ENCODE results near the gene TYMP. TPM values are rescaled to one million over a fixed set of nuclear protein-coding genes. Genes with fewer than 3 reads are reported as not detected.
"Not testable (repeated sequence)": the region's sequence is repeated elsewhere in the genome, so short reads cannot be mapped to it uniquely, and the experiment has no call there.

Gene TYMP
- total RNA-seq, 4 donors from 2014 or later, result 4.4 to 21.5 (median 15.6) TPM

- no peak overlapping the region for H3K27ac ChIP-seq
- H3K36me3 ChIP-seq, result no peaks in the 10 kb centered on the region
- no peak for DNase-seq
- peaks cover under 1 to 2% of the 10 kb centered on the region in 2 donors for H3K27me3 ChIP-seq
- H3K4me1 ChIP-seq, result no peaks in the 10 kb centered on the region
- no peaks in the 10 kb centered on the region for H3K9me3 ChIP-seq
- no peak overlapping the region for H3K4me3 ChIP-seq
- TF ChIP-seq POLR2A (IDR thresholded peaks at IDR 0.05), result no peak
- TF ChIP-seq, protein P1, sequence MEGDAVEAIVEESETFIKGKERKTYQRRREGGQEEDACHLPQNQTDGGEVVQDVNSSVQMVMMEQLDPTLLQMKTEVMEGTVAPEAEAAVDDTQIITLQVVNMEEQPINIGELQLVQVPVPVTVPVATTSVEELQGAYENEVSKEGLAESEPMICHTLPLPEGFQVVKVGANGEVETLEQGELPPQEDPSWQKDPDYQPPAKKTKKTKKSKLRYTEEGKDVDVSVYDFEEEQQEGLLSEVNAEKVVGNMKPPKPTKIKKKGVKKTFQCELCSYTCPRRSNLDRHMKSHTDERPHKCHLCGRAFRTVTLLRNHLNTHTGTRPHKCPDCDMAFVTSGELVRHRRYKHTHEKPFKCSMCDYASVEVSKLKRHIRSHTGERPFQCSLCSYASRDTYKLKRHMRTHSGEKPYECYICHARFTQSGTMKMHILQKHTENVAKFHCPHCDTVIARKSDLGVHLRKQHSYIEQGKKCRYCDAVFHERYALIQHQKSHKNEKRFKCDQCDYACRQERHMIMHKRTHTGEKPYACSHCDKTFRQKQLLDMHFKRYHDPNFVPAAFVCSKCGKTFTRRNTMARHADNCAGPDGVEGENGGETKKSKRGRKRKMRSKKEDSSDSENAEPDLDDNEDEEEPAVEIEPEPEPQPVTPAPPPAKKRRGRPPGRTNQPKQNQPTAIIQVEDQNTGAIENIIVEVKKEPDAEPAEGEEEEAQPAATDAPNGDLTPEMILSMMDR (IDR thresholded peaks at IDR 0.05), result no peak
- intact Hi-C loops (cut with DNase I; ENCODE audit: low total_unique reads), result no loop called here
Measured at GRCh38 chr22:50537765-50538164, 8.0 kb upstream of the TYMP start.

DNA sequence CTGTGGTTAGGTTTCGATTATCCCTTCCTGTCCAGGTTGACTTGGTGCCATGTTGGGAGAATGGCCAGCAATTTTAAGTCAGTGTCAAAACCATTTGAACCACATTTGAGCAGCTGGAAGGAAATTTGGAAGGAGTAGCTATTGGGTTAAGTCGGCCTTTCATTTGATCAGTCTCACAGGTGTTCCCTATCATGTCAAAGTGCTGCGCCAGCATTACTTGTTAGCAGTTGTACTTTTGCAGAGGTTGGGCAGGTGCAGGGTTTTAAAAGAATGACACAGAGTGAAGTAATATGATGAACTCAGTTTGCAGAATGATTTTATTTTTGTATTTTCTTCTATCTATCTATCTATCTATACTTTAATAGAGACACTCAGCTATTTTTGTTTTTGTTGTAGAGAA, 6.4 kb upstream of the TYMP start:
- H3K36me3 ChIP-seq, result no peaks in the 10 kb centered on the region
- H3K4me1 ChIP-seq, result peaks cover 0 to 2% of the 10 kb centered on the region in 2 donors
- no peaks in the 10 kb centered on the region for H3K9me3 ChIP-seq
- H3K4me3 ChIP-seq, result no peak overlapping the region
- no peak for DNase-seq
- TF ChIP-seq, protein P1 (IDR thresholded peaks at IDR 0.05), result no peak
- no peak for TF ChIP-seq POLR2A (IDR thresholded peaks at IDR 0.05)
- H3K27me3 ChIP-seq, result peaks cover 4 to 8% of the 10 kb centered on the region in 2 donors
- H3K27ac ChIP-seq, result no peak overlapping the region
- intact Hi-C loops (cut with DNase I; ENCODE audit: low total_unique reads), result no loop called here

DNA sequence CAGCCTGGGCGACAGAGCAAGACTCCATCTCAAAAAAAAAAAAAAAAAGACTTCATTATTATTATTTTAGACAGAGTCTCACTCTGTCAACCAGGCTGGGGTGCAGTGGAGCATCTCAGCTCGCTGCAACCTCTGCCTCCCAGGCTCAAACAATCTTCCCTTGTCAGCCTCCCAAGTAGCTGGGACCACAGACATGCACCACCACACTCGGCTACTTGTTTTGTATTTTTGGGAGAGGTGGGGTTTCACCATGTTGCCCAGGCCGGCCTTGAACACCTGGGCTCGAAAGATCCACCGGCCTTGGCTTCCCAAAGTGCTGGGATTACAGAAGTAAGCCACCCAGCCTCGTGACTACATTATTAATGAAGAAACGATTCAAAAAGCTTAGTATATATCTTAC, 5.3 kb upstream of the TYMP start:
- intact Hi-C loops (cut with DNase I; ENCODE audit: low total_unique reads), result no loop called here
- H3K9me3 ChIP-seq, result no peaks in the 10 kb centered on the region
- H3K27me3 ChIP-seq, result peaks cover 4 to 18% of the 10 kb centered on the region in 2 donors
- peaks cover 0 to 11% of the 10 kb centered on the region in 2 donors for H3K4me1 ChIP-seq
- H3K27ac ChIP-seq, result no peak overlapping the region
- DNase-seq, result no peak
- no peak overlapping the region for H3K4me3 ChIP-seq
- H3K36me3 ChIP-seq, result no peaks in the 10 kb centered on the region
- TF ChIP-seq, protein P1 (IDR thresholded peaks at IDR 0.05), result no peak
- TF ChIP-seq POLR2A (IDR thresholded peaks at IDR 0.05), result no peak

GRCh38 chr22:50533856-50534711, 4.3 kb upstream of the TYMP start:
- H3K27me3 ChIP-seq, result peaks cover 4 to 24% of the 10 kb centered on the region in 2 donors
- H3K27ac ChIP-seq; H3K36me3 ChIP-seq; H3K9me3 ChIP-seq; intact Hi-C loops (cut with DNase I; ENCODE audit: low total_unique reads); DNase-seq; H3K4me3 ChIP-seq: not testable (repeated sequence)
- peaks cover 0 to 11% of the 10 kb centered on the region in 2 donors for H3K4me1 ChIP-seq

DNA sequence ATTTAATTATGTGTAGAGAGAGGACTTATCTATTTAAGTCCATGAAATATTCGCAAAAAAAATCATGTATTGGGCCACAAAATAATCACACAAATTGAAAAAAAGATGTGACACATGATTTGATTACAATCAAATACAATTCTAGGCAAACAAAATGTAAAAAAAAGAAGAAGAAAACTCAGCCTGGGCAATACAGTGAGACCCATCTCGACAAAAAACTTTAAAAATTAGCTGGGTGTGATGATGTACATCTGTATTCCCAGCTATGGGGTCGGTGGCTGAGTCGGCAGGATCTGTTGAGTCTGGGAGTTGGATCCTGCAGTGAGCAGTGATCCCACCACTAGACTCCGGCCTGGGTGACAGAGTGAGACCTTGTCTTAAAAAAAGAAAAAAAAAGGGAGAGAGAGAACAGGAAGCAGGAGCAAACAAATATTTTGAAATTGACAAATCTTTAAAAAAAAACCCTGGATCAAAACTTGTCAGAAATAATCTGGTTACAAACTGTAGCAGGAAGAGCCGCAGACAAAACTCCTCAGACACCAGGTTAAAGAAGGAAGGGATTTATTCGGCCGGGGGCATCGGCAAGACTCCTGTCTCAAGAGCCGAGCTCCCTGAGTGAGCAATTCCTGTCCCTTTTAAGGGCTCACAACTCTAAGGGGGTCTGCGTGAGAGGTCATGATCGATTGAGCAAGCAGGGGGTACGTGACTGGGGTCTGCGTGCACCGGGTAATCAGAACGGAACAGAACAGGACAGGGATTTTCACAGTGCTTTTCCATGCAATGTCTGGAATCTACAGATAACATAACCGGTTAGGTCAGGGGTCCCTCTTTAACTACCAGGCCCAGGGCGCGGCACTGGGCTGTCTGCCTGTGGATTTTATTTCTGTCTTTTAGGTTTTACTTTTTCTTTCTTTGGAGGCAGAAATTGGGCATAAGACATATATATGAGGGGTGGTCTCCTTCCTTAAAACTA, 3.3 kb upstream of the TYMP start:
- Histone ChIP-seq H3K27ac (peak overlapping the region in 1 of 2 donors; percentile 85), H3K4me1 (peaks cover 0 to 11% of the 10 kb centered on the region in 2 donors), H3K27me3 (peaks cover 4 to 24% of the 10 kb centered on the region in 2 donors), H3K36me3 (no peaks in the 10 kb centered on the region), H3K9me3 (no peaks in the 10 kb centered on the region), H3K4me3 (no peak overlapping the region)
- no peak for TF ChIP-seq POLR2A (IDR thresholded peaks at IDR 0.05)
- TF ChIP-seq, protein P1 (IDR thresholded peaks at IDR 0.05), result no peak
- intact Hi-C loops (cut with DNase I; ENCODE audit: low total_unique reads), result no loop called here
- DNase-seq, result no peak

Measured in uterus (tissue), 4 donors.